Spinal cord (tissue), 10 donors: Measurements from ENCODE around the gene NPHP4. TPM values are rescaled to one million over a fixed set of nuclear protein-coding genes. Genes with fewer than 3 reads are reported as not detected.

ENCODE experiments used
- DNase-seq, 6 donors: peaks; one replicate each; pipeline versions ENCODE4 v3.0.0 to v3.0.0-alpha.2; 2013 to 2015; ENCODE audit warnings: low spot score in 6 of 6, low read depth in 4 of 6
- H3K27ac ChIP-seq: one replicate; pipeline ENCODE4 v1.5.1; 2013; ENCODE audit warnings: low read depth, low read length, control low read depth
- H3K27me3 ChIP-seq: one replicate; pipeline ENCODE4 v1.6.1; 2013; ENCODE audit warnings: low read length; ENCODE audit not compliant: control insufficient read depth, insufficient read depth
- H3K36me3 ChIP-seq: one replicate; pipeline ENCODE4 v1.6.1; 2013; ENCODE audit warnings: low read length; ENCODE audit not compliant: control insufficient read depth, insufficient read depth
- H3K4me1 ChIP-seq: one replicate; pipeline ENCODE4 v1.6.1; 2013; ENCODE audit warnings: low read length; ENCODE audit not compliant: control insufficient read depth, insufficient read depth
- H3K4me3 ChIP-seq: one replicate; pipeline ENCODE4 v1.5.1; 2013; ENCODE audit warnings: low read depth, low read length, control low read depth
- H3K9me3 ChIP-seq: one replicate; pipeline ENCODE4 v1.6.1; 2013; ENCODE audit warnings: low read length; ENCODE audit not compliant: control insufficient read depth, insufficient read depth
- WGBS: methylation state at CpG from one replicate; pipeline ENCODE4 v1.1.5; 2013; ENCODE audit warnings: missing lambda C conversion rate; ENCODE audit not compliant: insufficient coverage; 5-methylcytosine and 5-hydroxymethylcytosine counted together
- polyA plus RNA-seq, 2 donors: library from polyadenylated mRNA; unstranded; fragments of 120-200 nt; gene quantifications; one replicate each; pipeline ENCODE4 v1.2.1, GENCODE V29; 2013; ENCODE audit not compliant: insufficient read length in 2 of 2
- total RNA-seq, 2 donors: library from RNA; depleted of rRNA in 1 of 2; stranded (reverse); fragments of 120-200 nt in 1 of 2; fragments of >200 nt in 1 of 2; gene quantifications; one replicate each; pipeline versions ENCODE4 v1.2.3 to v1.2.4, GENCODE V29; 2013 to 2014
- donor health status: healthy.

Gene NPHP4
- total and polyA plus RNA-seq, 4 donors: 8.0 to 19.2 (median 13.3) TPM

- H3K36me3 ChIP-seq: no peaks in the 10 kb centered on the region
- H3K4me3 ChIP-seq: no peak overlapping the region
- no peak overlapping the region for H3K27ac ChIP-seq
- WGBS: 85% methylated on average over 25 of the region's 32 CpGs
- peaks cover 14% of the 10 kb centered on the region for H3K4me1 ChIP-seq
- no peak for DNase-seq
- H3K9me3 ChIP-seq: no peaks in the 10 kb centered on the region
- no peaks in the 10 kb centered on the region for H3K27me3 ChIP-seq
These were observed 157.6 kb downstream of the NPHP4 start for GRCh38 chr1:5834477-5835178.

GRCh38 chr1:5833911-5834310, 158.3 kb downstream of the NPHP4 start:
- no peak for DNase-seq
- H3K4me1 ChIP-seq: peaks cover 8% of the 10 kb centered on the region
- H3K27ac ChIP-seq: no peak overlapping the region
- no peaks in the 10 kb centered on the region for H3K9me3 ChIP-seq
- H3K27me3 ChIP-seq: no peaks in the 10 kb centered on the region
- H3K4me3 ChIP-seq: no peak overlapping the region
- WGBS: 80% methylated on average over 13 of the region's 14 CpGs
- H3K36me3 ChIP-seq: no peaks in the 10 kb centered on the region

- Histone ChIP-seq H3K36me3 (no peaks in the 10 kb centered on the region), H3K4me1 (peaks cover 8% of the 10 kb centered on the region), H3K27me3 (no peaks in the 10 kb centered on the region), H3K27ac (no peak overlapping the region), H3K4me3 (no peak overlapping the region), H3K9me3 (no peaks in the 10 kb centered on the region)
- WGBS: 81% methylated on average over 40 of the region's 40 CpGs
- no peak for DNase-seq
These were observed 159.0 kb downstream of the NPHP4 start for GRCh38 chr1:5832916-5833895.

DNA sequence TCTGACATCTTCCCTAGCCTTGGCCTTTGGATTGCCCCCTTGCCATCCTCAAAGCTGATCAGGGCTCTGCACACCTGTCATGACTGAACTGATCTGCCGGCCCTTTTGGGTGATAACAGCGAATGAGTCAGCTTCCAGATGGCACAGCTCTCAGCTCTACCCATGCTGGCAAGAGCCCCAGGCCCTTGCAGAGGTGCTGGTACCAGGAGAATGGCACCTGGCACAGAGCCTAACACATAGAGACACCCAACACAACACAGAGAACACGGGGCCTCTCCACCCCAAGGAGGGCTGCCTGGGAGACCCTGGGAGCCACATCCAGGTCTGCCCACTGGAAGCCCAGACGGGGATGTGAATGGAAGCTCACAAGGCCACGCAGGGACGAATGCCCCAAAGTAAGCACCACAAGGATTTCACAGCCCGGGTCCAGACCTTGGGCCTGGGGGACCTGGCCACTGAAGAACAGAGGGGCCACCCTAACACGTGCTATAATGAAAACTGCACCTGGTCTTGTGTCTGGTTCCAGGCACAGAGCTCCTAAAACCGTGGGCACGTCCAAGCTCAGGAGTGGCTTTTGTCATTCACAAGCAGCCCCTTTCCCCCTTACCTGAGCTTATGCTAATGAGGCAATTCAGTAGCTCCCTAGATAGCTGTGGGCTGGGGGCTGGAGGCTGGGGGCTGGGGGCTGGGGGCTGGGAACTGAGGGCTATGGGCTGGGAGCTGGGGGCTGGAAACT, 160.5 kb downstream of the NPHP4 start:
- Histone ChIP-seq H3K27me3 (no peaks in the 10 kb centered on the region), H3K4me1 (peaks cover 13% of the 10 kb centered on the region), H3K36me3 (no peaks in the 10 kb centered on the region), H3K4me3 (no peak overlapping the region), H3K9me3 (no peaks in the 10 kb centered on the region), H3K27ac (no peak overlapping the region)
- 40% methylated on average over 9 of the region's 10 CpGs for WGBS
- DNase-seq: no peak

GRCh38 chr1:5830771-5831599, 161.2 kb downstream of the NPHP4 start:
- no peak overlapping the region for H3K4me3 ChIP-seq
- DNase-seq: peak in 1 of 6 donors; percentile 64
- H3K4me1 ChIP-seq: peaks cover 17% of the 10 kb centered on the region
- 53% methylated on average over 21 of the region's 26 CpGs for WGBS
- no peaks in the 10 kb centered on the region for H3K36me3 ChIP-seq
- no peaks in the 10 kb centered on the region for H3K9me3 ChIP-seq
- no peak overlapping the region for H3K27ac ChIP-seq
- H3K27me3 ChIP-seq: no peaks in the 10 kb centered on the region

DNA sequence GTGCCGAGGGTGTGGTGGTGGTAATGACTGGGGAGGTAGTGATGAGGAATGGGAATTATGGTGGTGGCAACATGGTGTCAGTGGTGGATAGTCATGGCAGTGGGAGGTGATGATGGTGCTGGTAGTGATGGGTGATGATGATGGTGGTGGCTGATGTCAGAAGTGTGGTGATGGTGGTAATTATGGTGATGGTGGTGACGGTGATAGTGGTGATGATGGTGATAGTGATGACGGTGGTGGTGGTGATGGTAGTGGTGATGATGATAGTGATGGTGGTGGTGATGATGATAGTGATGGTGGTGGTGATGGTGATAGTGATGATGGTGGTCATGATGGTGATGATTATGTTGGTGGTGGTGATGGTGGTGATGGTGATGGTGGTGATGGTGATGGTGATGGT, 162.8 kb downstream of the NPHP4 start:
- no peaks in the 10 kb centered on the region for H3K9me3 ChIP-seq
- peaks cover 17% of the 10 kb centered on the region for H3K4me1 ChIP-seq
- no peaks in the 10 kb centered on the region for H3K36me3 ChIP-seq
- no peak overlapping the region for H3K27ac ChIP-seq
- 93% methylated on average over 3 of the region's 3 CpGs for WGBS
- no peak overlapping the region for H3K4me3 ChIP-seq
- H3K27me3 ChIP-seq: no peaks in the 10 kb centered on the region
- DNase-seq: no peak

DNA sequence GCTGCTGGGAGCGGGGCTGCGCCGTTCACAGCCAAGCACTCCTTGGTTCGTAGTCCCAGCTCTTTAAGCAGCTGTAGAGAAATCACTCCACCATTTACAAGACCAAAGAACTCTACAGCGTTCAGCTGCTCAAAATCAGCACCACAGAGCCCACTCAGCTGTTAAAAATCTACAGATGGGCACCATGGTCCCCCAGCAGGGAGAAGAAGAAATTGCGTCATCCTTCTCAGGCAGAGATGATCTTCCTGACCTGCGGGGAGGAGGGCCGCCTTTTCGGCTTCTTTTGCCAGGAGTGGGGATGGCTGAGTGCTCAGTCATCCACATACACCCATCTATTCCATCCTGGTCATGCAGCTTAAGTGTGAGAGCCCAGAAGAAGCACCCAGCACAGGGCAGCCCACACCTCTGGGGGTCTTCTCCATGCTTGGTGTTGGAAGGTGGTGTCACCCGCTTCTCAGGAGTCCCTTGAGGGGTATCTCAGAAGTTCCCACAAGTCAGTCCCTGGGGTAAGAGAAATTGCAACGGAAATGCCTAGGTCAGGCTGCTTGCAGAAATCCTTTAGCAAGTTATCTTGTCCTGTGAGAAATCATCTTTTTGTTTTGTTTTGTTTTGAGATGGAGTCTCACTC, 163.8 kb downstream of the NPHP4 start:
- peak in 1 of 6 donors; percentile 57 for DNase-seq
- Histone ChIP-seq H3K36me3 (no peaks in the 10 kb centered on the region), H3K27me3 (no peaks in the 10 kb centered on the region)

DNA sequence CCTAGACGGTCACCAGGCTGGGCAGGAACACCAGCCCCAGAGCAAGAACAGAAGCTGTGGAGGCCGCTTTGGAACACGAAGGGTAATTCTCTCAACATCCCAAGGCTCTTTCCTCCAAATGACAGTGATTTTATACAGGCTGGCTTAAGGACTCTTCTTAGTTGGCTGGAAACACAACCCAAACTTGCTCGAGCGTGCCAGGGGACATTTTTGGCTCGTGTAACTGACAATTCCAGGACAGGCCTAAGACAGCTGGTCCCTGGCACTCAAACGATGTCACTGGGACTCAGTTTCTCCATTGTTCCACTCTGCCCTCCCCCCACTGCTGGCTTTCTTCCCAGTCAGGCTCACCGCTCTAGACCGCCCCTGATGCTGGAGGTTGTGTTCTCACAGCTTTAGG, 164.7 kb downstream of the NPHP4 start:
- Histone ChIP-seq H3K36me3 (no peaks in the 10 kb centered on the region), H3K27ac (no peak overlapping the region), H3K27me3 (no peaks in the 10 kb centered on the region), H3K4me3 (no peak overlapping the region), H3K9me3 (no peaks in the 10 kb centered on the region), H3K4me1 (peaks cover 17% of the 10 kb centered on the region)
- WGBS: 76% methylated on average over 9 of the region's 9 CpGs
- no peak for DNase-seq

More for the DNA sequence above, 163.8 kb downstream of the NPHP4 start:
- Histone ChIP-seq H3K4me1 (peaks cover 17% of the 10 kb centered on the region), H3K4me3 (no peak overlapping the region), H3K9me3 (no peaks in the 10 kb centered on the region), H3K27ac (no peak overlapping the region)
- WGBS: 60% methylated on average over 6 of the region's 11 CpGs
